ENCODE results near the gene KMT2A.
"Not testable (repeated sequence)": the region's sequence is repeated elsewhere in the genome, so short reads cannot be mapped to it uniquely, and the experiment has no call there.

KMT2A gene

DNA sequence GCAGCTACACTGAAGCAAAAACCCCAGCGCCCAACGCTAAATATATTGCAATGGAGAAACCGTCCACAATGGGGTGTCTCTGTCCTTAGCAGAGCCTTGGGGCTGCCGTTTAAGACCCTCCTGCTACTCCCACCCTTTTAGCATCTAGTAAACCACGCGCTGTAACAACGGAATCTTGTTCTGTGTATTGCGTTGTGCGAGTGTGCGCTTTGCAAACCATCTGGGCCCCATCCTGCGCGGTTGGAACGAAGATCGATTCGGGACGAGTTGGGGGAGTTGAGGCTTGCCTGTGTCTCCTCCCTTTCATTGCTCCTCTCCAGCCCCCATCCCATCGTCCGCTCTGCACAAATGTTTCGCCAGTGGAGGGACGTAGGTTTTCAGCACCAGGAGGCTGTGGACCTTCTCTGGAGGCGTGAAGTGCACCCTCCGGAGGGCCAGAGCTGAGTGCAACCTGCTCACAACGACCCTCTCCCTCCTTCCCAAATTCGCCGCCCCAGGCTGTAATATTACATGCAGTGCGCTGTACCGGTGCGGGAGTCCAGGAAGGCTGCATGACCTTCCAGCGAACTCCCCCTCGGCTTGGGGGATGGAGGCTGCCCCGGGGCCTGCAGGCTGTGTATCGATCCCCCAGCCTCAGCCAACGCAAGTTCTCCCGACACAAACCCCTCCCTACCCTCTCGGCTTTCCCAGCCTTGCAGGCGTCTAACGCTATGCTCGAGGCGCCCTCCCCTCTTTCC is 1.6 kb upstream of the KMT2A start:
- in situ Hi-C loops (cut with MboI; ENCODE audit: low sequenced_read_pairs): no loop called here

DNA sequence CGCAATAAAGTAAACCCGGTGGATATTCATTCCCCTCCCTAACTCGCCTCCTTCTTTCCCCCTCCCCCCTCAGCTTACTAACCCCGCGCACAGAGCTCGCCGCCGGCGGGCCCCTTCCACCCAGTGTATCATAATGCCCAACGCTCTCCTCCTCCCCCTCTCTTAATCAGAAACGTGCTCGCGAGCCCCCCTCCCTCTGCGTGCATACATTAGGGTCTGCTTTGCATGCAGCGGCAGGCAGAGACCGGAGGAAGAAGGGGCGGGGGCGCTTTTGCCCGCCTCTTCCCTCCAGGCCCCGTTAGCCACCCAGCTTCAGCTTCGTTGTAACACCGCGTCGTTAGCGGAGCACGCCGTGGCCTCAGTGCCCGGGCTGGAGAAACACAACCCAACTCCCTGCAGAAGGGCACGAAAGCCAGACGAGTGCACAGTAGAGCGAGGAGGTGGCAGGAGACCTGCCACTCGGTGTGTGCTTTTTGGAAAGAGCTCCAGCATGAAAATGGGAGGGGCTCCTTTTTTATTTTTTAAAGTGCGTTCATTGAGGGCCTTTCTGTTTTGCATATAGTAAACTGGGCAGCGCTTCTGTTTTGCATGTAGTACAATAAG is 901 bp upstream of the KMT2A start:
- in situ Hi-C loops (cut with MboI; ENCODE audit: low sequenced_read_pairs): no loop called here

DNA sequence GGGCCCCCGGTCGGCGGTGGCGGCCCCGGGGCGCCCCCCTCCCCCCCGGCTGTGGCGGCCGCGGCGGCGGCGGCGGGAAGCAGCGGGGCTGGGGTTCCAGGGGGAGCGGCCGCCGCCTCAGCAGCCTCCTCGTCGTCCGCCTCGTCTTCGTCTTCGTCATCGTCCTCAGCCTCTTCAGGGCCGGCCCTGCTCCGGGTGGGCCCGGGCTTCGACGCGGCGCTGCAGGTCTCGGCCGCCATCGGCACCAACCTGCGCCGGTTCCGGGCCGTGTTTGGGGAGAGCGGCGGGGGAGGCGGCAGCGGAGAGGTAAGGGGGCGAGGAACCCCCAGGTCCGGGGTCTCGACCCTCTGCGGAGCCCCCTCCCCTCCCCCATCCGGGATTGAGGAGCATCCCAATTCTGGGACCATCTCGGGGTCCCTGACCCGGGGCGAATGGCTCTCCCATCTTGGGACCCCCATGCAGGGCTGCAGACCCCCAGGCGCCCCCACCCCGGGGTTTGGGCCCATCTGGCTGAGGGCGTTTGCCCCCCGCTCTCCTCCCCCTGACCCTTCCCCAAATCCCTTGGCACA is 431 bp downstream of the KMT2A start:
- in situ Hi-C loops (cut with MboI; ENCODE audit: low sequenced_read_pairs): no loop called here

DNA sequence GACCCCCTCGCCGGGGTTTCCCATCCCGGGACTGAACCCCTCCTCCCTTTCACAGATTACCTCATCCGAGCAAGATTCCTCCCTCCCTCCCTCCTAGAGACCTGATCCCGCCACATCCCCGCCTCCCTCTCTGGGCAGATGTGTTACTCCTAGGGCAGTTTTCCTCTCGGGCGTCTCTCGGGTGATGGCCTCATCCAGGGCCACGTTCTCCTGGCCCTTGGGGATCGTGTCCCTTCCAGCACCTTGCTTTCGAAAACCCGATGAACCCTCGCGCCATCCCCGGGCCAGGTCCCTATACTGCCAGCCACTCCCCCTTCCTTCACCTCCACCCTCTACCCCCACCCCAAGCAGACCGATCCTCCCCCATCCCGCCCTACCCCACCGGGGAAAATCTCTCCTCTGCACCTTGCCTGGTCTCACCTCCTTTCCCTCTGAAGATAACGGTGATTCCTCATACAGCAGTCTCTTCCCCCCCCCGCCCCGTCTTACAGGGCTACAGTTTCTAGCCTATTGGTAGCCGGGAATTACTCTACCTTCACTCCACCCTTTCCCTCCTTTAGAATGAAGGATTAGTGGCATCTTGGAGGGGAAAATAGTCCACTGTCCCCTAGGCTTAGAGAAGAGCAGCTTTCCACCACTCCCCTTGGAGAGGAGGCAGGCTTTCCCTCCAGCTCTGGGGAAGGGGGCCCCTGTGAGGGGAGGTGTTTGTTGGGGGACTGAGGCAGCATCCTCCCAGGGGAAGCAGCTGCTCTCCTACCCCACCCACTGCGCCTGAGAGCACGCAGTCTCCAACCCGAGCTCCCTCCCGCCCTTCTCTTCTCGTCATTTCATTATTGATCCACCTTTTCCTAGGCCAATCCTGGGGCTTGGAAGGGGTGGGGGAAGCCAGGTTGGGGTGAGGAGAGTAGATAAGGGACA is 1.2 kb downstream of the KMT2A start:
- in situ Hi-C loops (cut with MboI; ENCODE audit: low sequenced_read_pairs): no loop called here

DNA sequence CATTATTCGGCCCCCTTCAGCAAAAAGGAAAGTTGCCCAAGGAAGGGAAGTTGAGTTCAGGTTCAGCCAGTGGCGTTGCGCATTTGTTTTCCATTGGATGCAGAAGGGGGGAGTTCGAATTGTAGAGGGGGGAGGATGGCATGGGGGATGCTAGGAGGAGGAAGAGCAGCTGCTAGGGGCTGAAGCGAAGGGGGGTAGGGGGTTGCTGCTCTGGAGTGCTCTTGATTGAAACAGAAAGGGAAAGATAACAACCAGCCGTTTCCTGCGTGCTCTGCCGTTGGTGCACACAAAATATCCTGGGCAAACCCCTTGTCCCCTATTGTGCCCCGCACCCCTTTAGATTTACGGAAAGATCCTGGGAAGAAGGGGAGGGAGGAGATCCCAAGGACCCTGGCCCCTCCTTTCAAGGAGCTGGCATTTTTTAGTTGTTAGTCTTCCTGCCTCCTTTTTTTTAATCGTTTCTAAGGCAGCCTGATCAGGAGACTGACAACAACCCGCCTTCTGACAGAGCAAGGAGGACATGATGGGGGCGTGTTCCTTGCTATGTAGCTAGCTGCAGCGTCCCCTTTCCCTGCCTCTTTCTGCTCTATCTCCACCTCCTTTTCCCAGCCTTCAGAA is 2.1 kb downstream of the KMT2A start:
- in situ Hi-C loops (cut with MboI; ENCODE audit: low sequenced_read_pairs): no loop called here

DNA sequence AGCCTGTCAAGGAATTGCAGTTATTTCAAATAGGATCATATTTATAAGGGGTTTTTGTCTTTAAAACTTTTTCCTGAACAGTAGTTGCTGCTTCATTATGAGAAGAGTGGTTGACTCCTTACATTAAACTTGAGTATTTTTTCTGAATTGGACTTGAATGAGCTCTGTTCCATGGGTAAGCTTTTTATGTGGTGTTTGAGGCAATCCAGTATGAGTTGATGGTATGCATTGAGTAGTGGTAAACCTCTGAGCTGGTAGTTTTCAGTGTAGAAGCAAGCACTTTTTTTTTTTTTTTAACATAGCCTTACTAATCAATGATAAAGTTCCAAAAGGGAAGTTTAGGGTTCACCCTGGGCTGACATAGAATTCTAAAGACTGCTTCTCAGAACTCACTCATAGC is 3.4 kb downstream of the KMT2A start:
- in situ Hi-C loops (cut with MboI; ENCODE audit: low sequenced_read_pairs): no loop called here

DNA sequence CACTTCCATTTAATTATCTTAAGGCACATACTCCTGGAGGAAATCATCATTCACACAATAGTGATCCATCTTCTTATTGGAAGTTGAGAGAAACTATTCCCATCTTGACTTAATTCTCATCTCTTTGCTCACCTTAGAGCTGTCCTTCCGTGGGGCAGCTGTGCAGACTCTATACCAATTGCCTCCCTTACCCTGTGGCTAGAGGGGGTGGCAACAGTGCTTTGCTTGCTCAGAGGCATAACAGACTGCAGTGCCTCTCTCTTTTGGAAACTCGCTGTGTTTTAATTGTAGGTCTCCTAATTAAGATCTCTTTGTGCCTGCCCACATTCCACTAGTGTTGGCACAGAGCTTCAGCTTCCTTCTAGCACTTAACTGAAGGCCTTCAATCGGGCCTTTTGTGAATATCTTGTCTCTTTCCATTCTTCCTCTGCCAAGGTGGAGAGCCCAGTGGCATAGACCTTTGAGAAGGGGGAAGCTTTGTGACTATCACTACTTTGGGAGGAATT is 5.5 kb downstream of the KMT2A start:
- in situ Hi-C loops (cut with MboI; ENCODE audit: low sequenced_read_pairs): no loop called here

DNA sequence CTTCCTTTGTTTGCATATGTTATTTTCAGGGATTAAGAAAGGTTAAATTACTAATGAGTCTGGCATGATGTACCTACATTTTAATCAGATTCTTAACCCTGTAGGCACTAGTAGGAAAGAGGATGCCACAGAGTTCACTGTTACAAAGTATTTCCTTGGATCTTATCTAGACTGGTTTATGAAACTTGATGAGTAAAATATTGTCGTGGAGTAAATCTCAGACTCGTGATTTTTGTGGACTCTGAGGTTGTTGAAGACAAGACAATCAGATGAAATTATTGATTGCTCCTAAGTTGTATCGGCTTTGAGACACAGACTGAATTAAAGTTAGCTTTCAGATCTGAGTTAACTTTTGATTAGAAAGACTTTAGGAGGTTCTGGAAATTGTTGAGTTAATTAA is 6.0 kb downstream of the KMT2A start:
- in situ Hi-C loops (cut with MboI; ENCODE audit: low sequenced_read_pairs): no loop called here

DNA sequence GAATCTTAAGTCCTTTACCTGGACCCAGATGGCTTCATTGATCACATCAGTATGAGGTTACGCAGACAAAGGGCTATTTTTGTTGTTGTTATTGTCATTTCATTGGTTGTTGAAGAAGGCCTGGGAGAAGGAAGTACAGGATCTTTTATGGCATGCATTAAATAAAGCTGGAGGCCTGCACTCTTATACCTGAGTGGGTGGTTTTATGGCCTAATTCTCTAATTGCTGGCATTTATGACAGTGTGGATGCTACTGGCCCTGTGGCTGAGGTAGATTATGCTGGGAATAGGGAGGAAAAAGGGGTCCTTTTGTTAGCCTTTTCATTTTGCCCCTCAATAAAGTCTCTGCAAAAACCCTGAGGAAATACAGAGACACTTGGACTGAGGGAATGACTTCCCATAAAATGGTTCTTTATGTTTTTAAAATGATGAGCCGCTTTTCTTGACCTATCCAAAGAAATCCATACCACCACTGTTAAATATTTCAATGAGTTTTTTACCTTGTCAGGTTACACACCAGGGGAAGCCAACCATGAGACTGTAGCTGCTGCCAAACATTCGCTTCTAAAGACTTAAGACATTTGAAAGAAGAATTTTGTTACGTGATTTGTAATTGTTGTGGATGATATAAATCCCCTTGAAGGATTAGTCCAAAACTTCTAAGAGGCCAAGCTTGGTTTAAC is 6.8 kb downstream of the KMT2A start:
- in situ Hi-C loops (cut with MboI; ENCODE audit: low sequenced_read_pairs): no loop called here

DNA sequence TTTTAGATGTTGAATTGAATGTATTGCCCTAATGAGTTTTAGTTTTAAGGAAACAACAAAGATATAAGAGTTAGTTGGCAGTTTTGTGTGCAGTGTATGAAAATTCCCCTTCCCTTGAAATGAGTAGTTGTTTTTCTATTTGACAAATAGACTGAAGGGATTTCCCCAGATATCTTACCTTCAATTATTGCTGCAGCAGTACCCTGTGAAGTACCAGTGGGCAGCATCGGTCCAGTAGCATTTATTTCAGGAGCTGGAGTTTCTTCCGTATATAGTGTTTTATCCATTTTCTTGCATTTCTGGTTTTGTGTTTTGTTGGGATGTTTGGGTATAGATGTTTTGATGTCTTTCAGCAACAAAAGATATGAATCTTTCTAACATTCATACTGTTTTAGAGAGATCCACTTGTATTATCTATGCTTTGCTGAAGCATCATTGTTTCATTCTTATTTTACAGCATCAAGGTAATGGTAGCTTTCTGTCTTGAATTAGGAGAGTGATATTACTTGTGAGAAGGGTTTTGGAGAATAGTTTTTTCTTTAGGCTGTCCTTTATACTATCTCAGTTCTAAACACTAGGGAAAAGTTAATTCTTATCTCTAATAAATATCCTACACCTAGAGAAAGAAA is 7.4 kb downstream of the KMT2A start:
- in situ Hi-C loops (cut with MboI; ENCODE audit: low sequenced_read_pairs): no loop called here

DNA sequence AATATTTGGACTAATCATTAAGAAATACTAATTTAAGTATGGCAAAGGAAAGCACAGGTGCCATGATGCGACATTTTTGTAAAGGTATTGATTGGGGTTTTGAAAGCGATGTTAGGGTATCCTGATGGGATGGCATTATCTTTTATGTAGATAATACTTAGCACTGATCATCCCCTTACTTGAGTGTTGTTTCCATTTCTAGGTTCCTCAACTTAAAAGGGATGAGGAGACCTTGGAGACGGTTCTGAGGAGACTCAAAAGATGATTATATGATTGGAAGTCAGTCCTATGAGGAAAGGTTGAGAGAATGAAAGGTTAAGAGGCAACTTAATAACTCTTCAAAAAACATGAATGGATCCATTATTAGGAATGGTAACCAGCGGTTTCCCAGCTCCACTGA is 11.1 kb downstream of the KMT2A start:
- in situ Hi-C loops (cut with MboI; ENCODE audit: low sequenced_read_pairs): no loop called here

DNA sequence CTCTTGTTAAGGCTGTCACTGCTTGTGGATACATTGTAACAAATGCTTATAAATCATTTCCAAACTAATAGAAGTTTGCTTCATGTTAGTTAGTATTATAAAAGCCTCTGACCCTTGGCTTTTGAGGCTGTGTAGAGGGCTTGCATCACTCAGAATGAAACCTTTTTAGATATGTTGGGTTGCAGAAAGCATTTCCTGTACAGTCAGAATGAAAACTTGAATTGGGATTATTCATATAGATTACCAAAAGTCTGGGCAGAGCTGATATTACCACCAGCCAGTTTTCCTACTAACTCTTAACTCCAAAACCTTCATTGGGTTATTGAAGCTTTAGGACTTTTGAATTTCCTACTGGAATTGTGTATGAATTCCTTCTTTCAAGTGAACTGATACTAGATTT is 12.0 kb downstream of the KMT2A start:
- in situ Hi-C loops (cut with MboI; ENCODE audit: low sequenced_read_pairs): no loop called here

DNA sequence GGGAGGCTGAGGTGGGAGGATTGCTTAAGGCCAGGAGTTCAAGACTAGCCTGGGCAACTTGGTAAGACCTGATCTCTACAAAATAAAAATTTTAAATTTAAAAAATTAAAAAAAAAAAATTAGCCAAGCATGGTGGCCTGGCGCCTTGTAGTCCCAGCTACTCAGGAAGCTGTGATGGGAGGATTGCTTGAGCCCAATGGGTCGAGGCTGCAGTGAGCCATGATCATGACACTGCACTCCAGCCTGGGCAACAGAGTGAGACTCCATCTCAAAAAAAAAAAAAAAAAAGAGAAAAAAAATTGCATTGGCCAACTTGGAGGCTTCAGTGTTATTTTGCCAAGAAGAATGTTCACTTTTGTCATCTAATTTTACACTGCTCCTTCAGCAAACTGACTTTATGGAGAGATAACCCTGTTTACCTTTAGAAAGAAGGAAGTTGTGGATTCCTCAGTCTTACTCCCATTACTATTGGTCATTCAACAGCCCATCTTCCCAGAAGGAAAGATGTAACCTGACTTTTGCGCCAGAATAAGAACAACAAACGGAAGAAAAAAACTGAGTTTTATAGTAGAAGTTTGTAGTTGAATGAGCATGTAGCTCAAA is 13.1 kb downstream of the KMT2A start:
- in situ Hi-C loops (cut with MboI; ENCODE audit: low sequenced_read_pairs): no loop called here

DNA sequence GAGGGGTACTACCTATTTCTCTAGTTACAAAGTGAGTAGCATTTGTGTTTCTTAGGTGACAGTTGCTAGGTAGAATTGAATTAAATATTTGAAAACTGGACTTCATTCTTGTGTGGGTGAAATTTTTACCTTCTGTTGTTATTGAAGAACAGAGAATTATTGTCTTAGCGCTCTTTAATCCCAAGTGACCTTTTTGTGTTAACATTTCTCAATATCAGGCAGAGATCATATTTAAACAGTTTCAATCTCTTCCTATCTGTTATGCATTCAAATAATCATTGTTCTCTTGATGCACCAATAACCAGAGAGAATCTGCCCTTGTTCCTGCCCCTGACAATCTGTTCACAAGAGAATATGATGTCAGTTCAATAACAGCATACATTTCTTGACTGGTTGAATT is 14.2 kb downstream of the KMT2A start:
- in situ Hi-C loops (cut with MboI; ENCODE audit: low sequenced_read_pairs): no loop called here

DNA sequence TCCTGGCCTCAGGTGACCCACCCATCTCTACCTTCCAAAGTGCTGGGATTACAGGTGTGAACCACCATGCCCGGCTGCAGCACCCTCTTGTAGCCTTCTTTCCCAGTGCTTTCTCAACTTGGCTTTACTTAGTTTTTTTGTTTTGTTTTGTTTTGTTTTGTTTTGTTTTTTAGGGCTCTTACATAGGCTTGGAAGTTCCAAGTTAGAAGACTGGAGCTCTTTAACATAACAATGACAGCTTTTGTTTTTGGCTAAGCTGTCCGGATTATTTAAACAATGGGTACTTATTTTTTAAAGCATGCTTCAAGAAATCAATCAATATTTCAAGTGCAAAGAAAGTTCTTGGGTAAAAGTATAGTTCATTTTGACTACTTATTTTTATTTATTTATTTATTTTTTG is 25.9 kb downstream of the KMT2A start:
- in situ Hi-C loops (cut with MboI; ENCODE audit: low sequenced_read_pairs): no loop called here

DNA sequence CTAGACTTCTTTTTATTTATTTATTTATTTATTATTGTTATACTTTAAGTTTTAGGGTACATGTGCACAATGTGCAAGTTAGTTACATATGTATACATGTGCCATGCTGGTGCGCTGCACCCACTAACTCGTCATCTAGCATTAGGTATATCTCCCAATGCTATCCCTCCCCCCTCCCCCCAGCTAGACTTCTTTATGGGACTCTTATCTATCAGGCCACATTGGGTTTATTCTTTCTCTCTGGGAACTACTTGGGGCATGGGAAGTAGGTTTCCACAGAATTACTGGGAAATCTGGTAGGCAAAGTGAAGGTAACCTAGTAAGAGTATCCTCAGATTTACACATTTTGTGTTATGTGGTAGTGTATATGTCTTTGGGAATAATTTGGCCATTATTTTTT is 32.7 kb downstream of the KMT2A start:
- in situ Hi-C loops (cut with MboI; ENCODE audit: low sequenced_read_pairs): not testable (repeated sequence)

DNA sequence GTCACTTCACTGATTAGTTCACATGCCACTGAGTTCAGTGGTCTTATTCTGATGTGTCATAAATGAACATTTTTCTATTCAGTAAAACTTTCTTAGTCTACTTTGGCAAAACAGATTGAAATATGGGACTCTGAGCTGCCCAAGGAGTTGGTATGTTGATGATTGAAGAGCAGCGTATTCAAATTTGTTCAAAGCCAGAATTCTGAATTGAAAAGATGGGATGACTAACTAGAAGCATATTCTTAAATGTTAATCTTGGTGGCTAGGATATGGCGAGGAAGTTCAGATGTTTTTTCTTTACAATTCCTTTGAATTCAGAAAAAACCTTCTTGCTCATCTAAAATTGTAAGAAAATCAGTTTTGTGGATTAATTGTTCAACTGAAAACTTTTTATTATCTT is 34.7 kb downstream of the KMT2A start:
- in situ Hi-C loops (cut with MboI; ENCODE audit: low sequenced_read_pairs): no loop called here

DNA sequence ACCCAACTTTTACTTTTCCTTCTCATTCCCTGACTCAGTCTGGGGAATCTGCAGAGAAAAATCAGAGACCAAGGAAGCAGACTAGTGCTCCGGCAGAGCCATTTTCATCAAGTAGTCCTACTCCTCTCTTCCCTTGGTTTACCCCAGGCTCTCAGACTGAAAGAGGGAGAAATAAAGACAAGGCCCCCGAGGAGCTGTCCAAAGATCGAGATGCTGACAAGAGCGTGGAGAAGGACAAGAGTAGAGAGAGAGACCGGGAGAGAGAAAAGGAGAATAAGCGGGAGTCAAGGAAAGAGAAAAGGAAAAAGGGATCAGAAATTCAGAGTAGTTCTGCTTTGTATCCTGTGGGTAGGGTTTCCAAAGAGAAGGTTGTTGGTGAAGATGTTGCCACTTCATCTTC is 37.2 kb downstream of the KMT2A start:
- in situ Hi-C loops (cut with MboI; ENCODE audit: low sequenced_read_pairs): no loop called here

DNA sequence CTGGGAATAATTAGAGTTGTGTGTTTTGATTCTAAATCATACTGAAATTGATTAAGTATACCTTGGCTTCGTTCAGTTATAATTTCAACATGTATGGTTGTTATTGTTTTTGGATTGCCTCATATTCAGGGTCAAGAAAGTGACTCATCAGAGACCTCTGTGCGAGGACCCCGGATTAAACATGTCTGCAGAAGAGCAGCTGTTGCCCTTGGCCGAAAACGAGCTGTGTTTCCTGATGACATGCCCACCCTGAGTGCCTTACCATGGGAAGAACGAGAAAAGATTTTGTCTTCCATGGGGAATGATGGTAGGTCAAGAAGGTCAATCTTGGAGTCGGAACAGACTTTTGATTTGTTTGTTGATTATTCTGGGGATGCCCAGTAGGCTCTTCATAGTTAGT is 40.4 kb downstream of the KMT2A start:
- in situ Hi-C loops (cut with MboI; ENCODE audit: low sequenced_read_pairs): no loop called here
